GM19324 (cell line): Measurements from ENCODE around the gene TBCB.
"Not testable (repeated sequence)": the region's sequence is repeated elsewhere in the genome, so short reads cannot be mapped to it uniquely, and the experiment has no call there.

ENCODE experiments used
- ATAC-seq: cut with Tn5 transposase; IDR thresholded peaks from one replicate; pipeline ENCODE4 v1.9.1; 2021; ENCODE audit warnings: mild to moderate bottlenecking, moderate library complexity; ENCODE audit not compliant: unreplicated experiment, low FRiP score

Gene TBCB

GRCh38 chr19:36128392-36128736, 13.1 kb downstream of the TBCB start:
- no peak for ATAC-seq

DNA sequence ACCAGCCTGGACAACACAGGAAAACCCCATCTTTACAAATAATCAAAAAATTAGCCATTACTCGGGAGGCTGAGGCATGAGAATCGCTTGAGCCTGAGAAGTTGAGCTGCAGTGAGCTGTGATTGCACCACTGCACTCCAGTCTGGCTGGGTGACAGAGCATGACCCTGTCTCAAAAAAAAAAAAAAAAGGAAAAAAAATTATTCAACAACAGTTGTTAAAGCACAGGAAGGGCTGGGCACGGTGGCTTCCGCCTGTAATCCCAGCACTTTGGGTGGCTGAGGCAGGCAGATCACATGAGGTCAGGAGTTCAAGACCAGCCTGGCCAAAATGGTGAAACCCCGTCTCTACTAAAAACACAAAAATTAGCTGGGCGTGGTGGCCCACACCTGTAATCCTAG, 16.0 kb downstream of the TBCB start:
- not testable (repeated sequence) for ATAC-seq

GRCh38 chr19:36134867-36135266, 19.6 kb downstream of the TBCB start:
- ATAC-seq: not testable (repeated sequence)

GRCh38 chr19:36136964-36137686, 21.9 kb downstream of the TBCB start:
- no peak for ATAC-seq

- no peak for ATAC-seq
Measured at GRCh38 chr19:36139120-36139472, 23.8 kb downstream of the TBCB start.

DNA sequence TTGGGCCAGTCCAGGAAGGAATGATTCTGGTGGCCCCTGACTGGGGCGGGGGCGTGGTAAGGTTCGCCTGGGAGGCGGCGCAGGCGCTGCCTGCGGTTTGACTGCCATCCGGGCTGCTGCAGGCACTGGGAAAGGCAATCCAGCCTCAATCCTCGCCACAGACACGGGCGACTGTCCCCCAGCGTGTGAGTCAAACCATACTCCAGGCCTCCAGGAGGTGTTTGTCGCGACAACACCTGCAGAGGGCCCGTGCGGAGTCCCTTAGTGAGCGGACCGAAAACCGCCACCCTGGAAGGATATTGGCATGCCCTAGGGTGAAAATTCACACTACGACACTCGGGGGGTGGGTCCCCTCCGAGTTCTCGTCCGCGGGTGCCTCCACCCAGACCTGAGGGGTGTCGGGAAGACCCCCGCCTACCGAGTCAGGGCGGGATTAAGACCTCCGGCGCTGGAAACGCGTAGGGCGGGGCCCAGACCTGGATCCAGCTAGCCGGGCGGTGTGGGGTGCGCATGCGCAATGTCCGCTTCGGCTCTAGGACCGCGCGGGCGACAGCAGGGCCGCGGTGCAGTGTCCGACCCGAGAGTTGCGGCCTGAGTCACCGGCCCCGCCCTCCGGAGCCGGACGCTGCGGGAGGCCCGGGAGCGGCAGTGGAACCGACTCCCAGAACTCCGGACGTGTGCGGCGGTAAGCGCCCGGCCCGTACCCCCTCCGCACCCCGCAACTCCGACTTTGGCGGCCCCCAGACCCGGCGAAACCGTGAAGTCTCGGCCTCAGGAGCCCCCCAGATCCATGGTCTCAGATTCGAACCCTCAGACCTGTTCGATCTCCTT, 24.4 kb downstream of the TBCB start, which contains the start of gene CAPNS1:
CAPNS1 (plus strand) TSS at position 594 of the 831 bp plus-strand sequence. CDS start 946 bp downstream, outside the sequence.
- ATAC-seq: peak; percentile 85

- ATAC-seq: no peak
Measured at GRCh38 chr19:36140304-36141038, 25.2 kb downstream of the TBCB start.

DNA sequence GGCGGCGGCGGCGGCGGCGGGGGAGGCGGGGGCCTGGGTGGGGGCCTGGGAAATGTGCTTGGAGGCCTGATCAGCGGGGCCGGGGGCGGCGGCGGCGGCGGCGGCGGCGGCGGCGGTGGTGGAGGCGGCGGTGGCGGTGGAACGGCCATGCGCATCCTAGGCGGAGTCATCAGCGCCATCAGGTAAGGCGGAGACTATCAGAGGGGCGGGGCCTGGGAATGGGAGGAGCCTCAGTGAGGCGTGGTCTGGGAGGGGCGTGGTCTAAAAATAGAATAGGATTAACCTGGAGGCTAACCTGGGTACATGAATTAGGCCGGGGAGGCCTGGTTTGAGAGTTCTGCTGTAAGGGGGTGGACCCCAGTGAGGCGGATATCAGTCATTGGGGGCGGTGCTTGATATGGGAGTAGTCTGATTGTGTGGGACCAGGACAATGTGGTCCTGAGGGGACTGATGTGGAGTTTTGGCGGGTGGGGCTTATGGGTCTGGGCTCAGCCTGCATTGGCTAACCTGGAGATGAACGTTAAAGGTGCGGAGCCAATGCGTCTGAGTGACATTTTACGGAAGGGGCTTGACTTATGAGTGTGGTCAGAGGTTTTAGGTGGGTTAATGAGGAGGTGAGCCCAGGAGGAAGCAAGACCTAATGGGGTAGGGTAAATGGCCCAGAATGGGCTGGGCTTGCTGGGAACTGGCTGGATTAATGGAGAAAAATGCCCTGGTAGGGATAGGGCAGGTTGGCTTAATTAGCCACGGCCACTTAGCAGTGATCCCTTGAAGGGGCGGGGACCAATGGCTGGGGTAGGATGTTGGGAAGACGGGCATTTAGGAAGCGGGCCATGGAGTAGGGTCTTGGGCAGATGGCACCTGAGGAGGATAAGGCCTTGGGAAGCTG, 26.0 kb downstream of the TBCB start:
- peak; percentile 34 for ATAC-seq

GRCh38 chr19:36142046-36142445, 26.8 kb downstream of the TBCB start:
- ATAC-seq: no peak

- ATAC-seq: no peak
Measured at GRCh38 chr19:36142496-36142895, 27.2 kb downstream of the TBCB start.

DNA sequence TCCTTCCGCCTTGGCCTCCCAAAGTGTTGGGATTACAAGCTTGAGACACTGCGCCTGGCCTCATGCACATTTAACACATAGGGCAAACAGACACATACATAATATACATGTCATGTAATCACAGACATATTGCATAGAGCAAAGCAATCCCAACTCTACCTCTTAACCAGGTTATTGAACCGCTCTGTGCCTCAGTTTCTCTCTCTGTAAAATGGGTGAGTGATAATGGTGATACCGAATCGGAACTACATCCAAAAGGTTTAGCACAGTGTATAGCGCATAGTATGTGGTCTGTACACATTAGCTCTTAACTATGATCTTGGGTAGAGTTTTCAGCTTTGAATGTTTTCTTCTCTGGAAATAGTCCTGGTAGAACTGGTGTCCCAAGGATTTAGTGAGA, 29.4 kb downstream of the TBCB start:
- ATAC-seq: no peak

DNA sequence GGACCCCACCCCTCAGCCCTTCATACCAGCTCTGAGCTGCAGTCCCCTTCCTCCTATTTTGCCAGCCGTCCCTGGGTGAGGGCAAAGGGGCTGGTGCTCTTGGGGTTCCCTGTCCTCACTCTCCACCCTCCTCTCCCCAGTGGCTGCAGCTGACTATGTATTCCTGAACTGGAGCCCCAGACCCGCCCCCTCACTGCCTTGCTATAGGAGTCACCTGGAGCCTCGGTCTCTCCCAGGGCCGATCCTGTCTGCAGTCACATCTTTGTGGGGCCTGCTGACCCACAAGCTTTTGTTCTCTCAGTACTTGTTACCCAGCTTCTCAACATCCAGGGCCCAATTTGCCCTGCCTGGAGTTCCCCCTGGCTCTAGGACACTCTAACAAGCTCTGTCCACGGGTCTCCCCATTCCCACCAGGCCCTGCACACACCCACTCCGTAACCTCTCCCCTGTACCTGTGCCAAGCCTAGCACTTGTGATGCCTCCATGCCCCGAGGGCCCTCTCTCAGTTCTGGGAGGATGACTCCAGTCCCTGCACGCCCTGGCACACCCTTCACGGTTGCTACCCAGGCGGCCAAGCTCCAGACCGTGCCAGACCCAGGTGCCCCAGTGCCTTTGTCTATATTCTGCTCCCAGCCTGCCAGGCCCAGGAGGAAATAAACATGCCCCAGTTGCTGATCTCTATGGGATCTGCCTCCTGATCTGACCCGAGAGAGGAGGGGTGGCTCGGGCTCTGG, 34.6 kb downstream of the TBCB start:
- no peak for ATAC-seq

GRCh38 chr19:36150586-36150985, 35.3 kb downstream of the TBCB start:
- ATAC-seq: no peak

DNA sequence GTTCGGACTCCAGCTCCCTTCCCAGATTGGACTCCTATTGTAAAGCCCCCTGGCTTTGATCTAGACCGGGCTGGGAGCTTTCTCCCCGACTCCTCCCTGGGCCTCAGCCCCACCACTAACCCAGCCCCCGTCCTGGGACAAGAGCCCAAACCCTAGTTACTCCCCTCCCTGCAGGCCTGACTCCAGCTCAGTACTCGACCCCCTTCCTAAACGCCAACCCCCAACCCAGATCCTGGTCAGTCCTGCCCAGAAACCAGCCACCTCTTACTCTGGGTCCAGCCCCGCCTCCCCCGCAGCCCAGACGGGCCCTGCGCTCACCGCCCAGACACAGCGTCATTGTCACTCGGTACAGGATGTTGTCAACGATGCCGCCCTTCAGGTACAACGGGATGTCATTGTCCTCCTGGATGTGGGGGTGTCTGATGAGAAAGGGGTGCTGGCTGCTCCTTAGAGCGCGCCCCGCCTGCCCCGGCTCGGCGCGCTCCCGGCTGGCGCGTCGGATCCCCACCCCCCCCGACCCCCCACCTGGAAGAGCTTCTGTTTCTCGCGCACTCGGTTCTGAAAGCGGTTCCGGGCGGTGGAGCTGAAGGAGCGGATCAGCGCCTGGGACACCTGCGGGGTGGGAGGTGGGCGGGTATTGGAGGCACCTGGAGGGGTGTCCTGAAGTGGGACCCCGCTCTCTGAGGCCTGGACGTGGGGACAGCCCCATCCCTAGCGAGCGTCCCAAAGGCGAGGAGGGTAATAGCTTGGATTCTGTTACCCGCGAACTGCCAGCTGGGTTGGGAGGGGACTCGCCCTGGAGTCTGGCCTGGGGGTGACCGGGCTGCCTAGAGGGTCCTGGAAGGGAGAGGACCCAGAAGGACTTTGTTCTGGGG, 36.1 kb downstream of the TBCB start:
- ATAC-seq: no peak

DNA sequence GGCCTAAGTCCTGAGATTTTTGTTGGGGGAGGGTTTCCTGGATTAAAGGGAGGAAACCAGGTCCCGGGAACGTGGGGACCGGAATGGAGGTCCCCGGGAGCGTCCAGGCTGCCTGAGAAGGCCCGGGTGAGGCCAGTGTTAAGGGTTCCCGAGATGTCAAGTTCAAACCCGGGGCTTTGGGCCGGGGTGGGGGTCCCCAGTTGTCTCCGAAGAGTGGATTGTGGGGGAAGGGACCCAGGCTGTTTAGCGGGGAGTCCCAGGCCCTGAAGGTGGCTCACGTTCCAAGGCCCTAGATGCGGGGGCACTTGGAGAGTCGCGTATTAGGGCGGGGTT, 36.7 kb downstream of the TBCB start:
- ATAC-seq: no peak

DNA sequence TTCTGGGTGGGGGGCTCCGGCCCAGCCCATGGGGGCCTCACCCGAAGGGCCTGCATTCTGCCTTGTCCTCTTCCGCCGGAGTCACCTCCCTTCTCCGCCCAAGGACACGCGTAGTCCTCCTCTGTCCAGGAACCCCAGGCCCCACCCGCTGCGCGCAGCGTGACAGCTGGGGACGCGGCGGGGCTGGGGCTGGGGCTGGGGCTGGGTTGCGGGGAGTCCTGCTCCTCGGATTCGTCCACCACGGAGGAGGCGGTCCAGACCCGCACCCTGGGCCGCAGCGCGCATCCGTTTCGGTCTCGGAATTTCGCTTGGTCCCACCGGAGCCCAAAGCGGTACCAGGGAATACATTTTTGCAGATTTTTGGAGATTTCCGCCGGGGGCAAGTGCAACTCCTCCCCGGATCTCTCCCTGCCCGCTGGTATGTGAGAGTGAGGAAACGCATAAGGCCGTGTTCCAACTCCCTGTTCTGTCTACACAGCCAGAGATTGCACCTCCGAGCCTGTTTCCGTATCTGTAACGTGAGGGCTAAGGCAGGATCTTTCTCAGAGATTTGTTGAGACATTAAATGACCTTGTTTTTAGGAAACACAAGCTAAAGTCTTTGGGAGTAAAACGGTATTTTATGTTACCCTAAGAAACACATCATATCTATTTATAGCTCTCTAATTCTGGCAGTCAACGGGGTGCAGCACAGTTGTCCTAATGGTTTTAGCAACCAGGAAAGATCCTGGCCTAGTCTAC, 37.3 kb downstream of the TBCB start, which contains the start of gene COX7A1:
COX7A1 (minus strand) TSS at position 96 of the 740 bp plus-strand sequence; CDS start at position 56, 40 bp downstream.
- no peak for ATAC-seq

DNA sequence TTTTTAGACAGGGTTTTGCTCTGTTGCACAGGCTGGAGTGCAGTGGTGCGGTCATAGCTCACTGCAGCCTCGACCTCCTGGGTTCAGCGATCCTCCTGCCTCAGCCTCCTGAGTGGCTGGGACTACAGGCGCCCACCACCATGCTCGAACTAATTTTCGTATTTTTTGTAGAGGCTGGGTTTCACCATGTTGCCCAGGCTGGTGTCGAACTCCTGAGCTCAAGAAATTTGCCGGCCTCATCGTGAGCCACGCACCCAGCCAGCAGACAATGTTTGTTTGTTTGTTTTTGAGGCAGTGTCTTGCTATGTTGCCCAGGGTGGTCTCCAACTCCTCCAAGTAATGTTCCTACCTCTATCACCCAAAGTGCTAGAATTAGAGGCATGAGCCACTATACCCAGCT, 37.9 kb downstream of the TBCB start:
- no peak for ATAC-seq
